ENCODE measurements around the gene AOPEP.

Gene AOPEP

GRCh38 chr9:94760010-94760409, 33.5 kb downstream of the AOPEP start:
- Histone ChIP-seq H3K79me2 (ENCODE audit: low read length) (no peaks in the 10 kb centered on the region), H3K4me3 (ENCODE audit: low read length) (no peak overlapping the region), H3K9me3 (replicated peaks; ENCODE audit: insufficient read depth, low read length) (no peaks in the 10 kb centered on the region), H3K4me1 (ENCODE audit: low read length) (no peaks in the 10 kb centered on the region), H3K4me2 (ENCODE audit: low read depth, low read length) (no peak overlapping the region), H4K20me1 (ENCODE audit: insufficient read depth, low read length) (no peaks in the 10 kb centered on the region), H3K27ac (ENCODE audit: low read length) (no peak overlapping the region), H2AFZ (ENCODE audit: low read length) (no peak overlapping the region), H3K36me3 (replicated peaks; ENCODE audit: insufficient read depth, low read length) (no peaks in the 10 kb centered on the region), H3F3A (ENCODE audit: insufficient read depth, low read length) (no peaks in the 10 kb centered on the region), H3K27me3 (replicated peaks; ENCODE audit: insufficient read depth, low read length) (no peaks in the 10 kb centered on the region), H3K9ac (ENCODE audit: low read length) (no peak overlapping the region), H3K9me2 (replicated peaks; ENCODE audit: insufficient read depth, low read length) (no peaks in the 10 kb centered on the region)
- DNase-seq = no peak
- TF ChIP-seq, protein P1, sequence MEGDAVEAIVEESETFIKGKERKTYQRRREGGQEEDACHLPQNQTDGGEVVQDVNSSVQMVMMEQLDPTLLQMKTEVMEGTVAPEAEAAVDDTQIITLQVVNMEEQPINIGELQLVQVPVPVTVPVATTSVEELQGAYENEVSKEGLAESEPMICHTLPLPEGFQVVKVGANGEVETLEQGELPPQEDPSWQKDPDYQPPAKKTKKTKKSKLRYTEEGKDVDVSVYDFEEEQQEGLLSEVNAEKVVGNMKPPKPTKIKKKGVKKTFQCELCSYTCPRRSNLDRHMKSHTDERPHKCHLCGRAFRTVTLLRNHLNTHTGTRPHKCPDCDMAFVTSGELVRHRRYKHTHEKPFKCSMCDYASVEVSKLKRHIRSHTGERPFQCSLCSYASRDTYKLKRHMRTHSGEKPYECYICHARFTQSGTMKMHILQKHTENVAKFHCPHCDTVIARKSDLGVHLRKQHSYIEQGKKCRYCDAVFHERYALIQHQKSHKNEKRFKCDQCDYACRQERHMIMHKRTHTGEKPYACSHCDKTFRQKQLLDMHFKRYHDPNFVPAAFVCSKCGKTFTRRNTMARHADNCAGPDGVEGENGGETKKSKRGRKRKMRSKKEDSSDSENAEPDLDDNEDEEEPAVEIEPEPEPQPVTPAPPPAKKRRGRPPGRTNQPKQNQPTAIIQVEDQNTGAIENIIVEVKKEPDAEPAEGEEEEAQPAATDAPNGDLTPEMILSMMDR (IDR thresholded peaks at IDR 0.05; ENCODE audit: low read length) = no peak
- TF ChIP-seq EZH2 (optimal IDR thresholded peaks at IDR 0.05; ENCODE audit: low read depth, low read length) (no peak), EZH2phosphoT487 (IDR thresholded peaks at IDR 0.05; ENCODE audit: low read length) (no peak)

DNA sequence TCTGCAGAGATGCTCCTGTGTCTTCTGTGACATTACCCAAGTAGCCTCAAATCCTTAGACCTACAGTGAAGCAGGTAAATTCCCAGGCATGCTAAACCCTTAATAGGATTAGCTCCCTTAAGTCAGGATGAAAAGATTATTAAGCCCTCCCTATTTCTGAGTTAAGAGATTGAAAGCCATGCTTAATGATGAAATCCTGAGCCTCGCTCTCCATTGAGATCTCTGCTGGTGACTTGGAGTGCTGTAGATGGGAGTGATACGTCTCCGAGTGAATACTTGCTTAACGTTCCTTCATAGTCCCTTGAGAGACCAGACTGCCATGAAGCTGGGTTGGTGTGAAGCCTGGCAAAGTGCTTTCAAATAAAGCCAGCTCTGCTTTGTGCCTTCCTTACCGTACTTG, 34.2 kb downstream of the AOPEP start:
- Histone ChIP-seq H3K4me2 (ENCODE audit: low read depth, low read length) (no peak overlapping the region), H3K9me3 (replicated peaks; ENCODE audit: insufficient read depth, low read length) (no peaks in the 10 kb centered on the region), H3K27me3 (replicated peaks; ENCODE audit: insufficient read depth, low read length) (no peaks in the 10 kb centered on the region), H2AFZ (ENCODE audit: low read length) (no peak overlapping the region), H3K4me1 (ENCODE audit: low read length) (no peaks in the 10 kb centered on the region), H3K4me3 (ENCODE audit: low read length) (no peak overlapping the region), H3F3A (ENCODE audit: insufficient read depth, low read length) (no peaks in the 10 kb centered on the region), H3K9me2 (replicated peaks; ENCODE audit: insufficient read depth, low read length) (no peaks in the 10 kb centered on the region), H3K79me2 (ENCODE audit: low read length) (no peaks in the 10 kb centered on the region), H3K36me3 (replicated peaks; ENCODE audit: insufficient read depth, low read length) (no peaks in the 10 kb centered on the region), H4K20me1 (ENCODE audit: insufficient read depth, low read length) (no peaks in the 10 kb centered on the region), H3K9ac (ENCODE audit: low read length) (no peak overlapping the region), H3K27ac (ENCODE audit: low read length) (no peak overlapping the region)
- TF ChIP-seq, protein P1 (IDR thresholded peaks at IDR 0.05; ENCODE audit: low read length) = no peak
- no peak for TF ChIP-seq EZH2 (optimal IDR thresholded peaks at IDR 0.05; ENCODE audit: low read depth, low read length)
- TF ChIP-seq EZH2phosphoT487 (IDR thresholded peaks at IDR 0.05; ENCODE audit: low read length) = no peak
- DNase-seq = no peak

DNA sequence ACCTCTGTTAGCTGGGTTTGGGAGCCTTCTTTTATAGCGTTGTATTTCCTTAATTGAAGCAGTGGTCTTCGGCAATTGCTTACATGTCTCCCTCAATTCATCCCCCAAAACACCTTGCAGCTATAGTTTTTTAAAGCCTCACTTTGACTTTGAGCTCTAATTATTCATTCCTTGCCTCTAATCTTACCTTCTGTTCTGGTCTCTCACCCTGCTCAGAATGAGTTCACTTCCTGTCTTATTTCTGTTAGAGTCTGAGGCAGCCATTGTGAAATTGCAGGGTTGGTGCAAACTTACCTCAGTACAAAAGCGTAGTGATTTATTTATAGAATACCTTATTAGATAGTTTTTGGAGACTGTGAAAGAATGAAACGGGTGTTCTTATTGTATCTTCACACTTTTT, 35.0 kb downstream of the AOPEP start:
- H3K79me2 ChIP-seq (ENCODE audit: low read length) = no peaks in the 10 kb centered on the region
- H3K27me3 ChIP-seq (replicated peaks; ENCODE audit: insufficient read depth, low read length) = no peaks in the 10 kb centered on the region
- no peaks in the 10 kb centered on the region for H3K9me2 ChIP-seq (replicated peaks; ENCODE audit: insufficient read depth, low read length)
- H3F3A ChIP-seq (ENCODE audit: insufficient read depth, low read length) = no peaks in the 10 kb centered on the region
- H3K9ac ChIP-seq (ENCODE audit: low read length) = no peak overlapping the region
- no peak for DNase-seq
- no peak overlapping the region for H2AFZ ChIP-seq (ENCODE audit: low read length)
- H3K9me3 ChIP-seq (replicated peaks; ENCODE audit: insufficient read depth, low read length) = no peaks in the 10 kb centered on the region
- TF ChIP-seq EZH2 (optimal IDR thresholded peaks at IDR 0.05; ENCODE audit: low read depth, low read length) (no peak), EZH2phosphoT487 (IDR thresholded peaks at IDR 0.05; ENCODE audit: low read length) (no peak)
- TF ChIP-seq, protein P1 (IDR thresholded peaks at IDR 0.05; ENCODE audit: low read length) = no peak
- no peak overlapping the region for H3K27ac ChIP-seq (ENCODE audit: low read length)
- no peak overlapping the region for H3K4me3 ChIP-seq (ENCODE audit: low read length)
- H3K36me3 ChIP-seq (replicated peaks; ENCODE audit: insufficient read depth, low read length) = no peaks in the 10 kb centered on the region
- no peak overlapping the region for H3K4me2 ChIP-seq (ENCODE audit: low read depth, low read length)
- no peaks in the 10 kb centered on the region for H4K20me1 ChIP-seq (ENCODE audit: insufficient read depth, low read length)
- no peaks in the 10 kb centered on the region for H3K4me1 ChIP-seq (ENCODE audit: low read length)

Data from MM.1S (cell line).